22Rv1 (cell line): ENCODE data around the gene OS9.
A peak's percentile ranks its signal among the peaks of the same experiment; 100 is the strongest.

Source experiments
- H3K27ac ChIP-seq: fragments of 450-650 bp; 2 replicates; pipeline ENCODE4 v1.5.1; 2017
- CTCF ChIP-seq: fragments of 450-650 bp; IDR thresholded peaks from 2 replicates; pipeline ENCODE4 v1.5.1; 2017; ENCODE audit warnings: mild to moderate bottlenecking
- ZFX ChIP-seq: fragments of 450-650 bp; IDR thresholded peaks from 2 replicates; pipeline ENCODE4 v1.6.1; 2017; ENCODE audit warnings: antibody characterized with exemption, borderline replicate concordance

The OS9 gene

GRCh38 chr12:57741844-57742738 is 48.2 kb downstream of the OS9 start:
- TF ChIP-seq ZFX: no peak
- TF ChIP-seq CTCF: peak; percentile 38
- no peak overlapping the region for H3K27ac ChIP-seq

- TF ChIP-seq CTCF (no peak), ZFX (no peak)
- H3K27ac ChIP-seq: peak overlapping the region; percentile 87
Observed at GRCh38 chr12:57743769-57744168, 49.8 kb downstream of the OS9 start.

DNA sequence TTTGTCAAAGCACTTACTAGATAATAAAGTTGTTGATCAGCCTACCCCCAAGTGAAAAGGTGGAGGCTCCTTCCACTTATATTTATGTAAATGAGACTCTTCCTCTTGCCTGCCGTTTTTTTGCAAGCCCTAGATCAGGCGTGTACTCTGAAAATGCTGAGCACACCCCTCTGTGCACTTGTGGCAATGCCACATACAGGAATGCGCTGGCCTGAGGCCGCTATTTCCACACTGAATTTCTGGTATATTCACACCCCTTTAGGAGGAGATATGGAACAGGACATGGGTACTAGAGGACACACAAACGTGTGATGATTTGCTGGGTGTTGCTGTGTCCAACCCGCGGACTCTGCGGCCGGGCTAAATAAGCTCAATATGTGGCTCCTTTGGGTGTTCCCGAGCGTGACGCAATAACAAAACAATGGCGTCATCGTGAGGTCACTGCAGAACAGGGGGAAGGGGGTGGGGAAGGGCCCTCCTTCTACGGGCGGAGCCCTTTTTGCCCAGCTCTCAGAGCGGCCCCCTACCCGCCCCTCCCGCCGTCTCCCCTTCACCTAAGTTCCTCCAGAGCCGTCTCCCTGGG is 50.4 kb downstream of the OS9 start:
- peak overlapping the region; percentile 87 for H3K27ac ChIP-seq
- no peak for TF ChIP-seq CTCF
- no peak for TF ChIP-seq ZFX

GRCh38 chr12:57744777-57745484 is 51.0 kb downstream of the OS9 start, which contains the start of gene TSPAN31:
Gene TSPAN31 (plus strand): TSS chr12:57745039. CDS start chr12:57745155, 116 bp downstream.
- no peak for TF ChIP-seq ZFX
- TF ChIP-seq CTCF: no peak
- peak within 1 kb of the TSS; percentile 87 for H3K27ac ChIP-seq

DNA sequence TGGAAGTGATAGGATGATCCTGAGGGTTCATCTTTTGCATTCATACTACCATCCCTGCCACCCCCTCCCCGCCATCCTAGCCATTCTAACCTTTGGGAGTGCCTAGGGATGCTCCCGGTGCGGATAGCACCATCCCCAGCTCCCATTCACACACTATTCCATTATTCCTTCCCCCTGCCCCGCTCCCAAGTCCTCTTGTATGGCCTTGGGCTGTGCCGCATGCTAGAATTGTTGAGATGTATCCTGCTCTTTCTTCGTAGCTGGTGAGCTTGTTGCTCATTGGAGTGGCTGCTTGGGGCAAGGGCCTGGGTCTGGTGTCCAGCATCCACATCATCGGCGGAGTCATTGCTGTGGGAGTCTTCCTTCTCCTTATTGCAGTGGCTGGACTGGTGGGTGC is 51.6 kb downstream of the OS9 start:
- H3K27ac ChIP-seq: peak overlapping the region; percentile 87
- TF ChIP-seq CTCF (no peak), ZFX (no peak)

- peak overlapping the region; percentile 87 for H3K27ac ChIP-seq
- TF ChIP-seq ZFX (no peak), CTCF (no peak)
Observed at GRCh38 chr12:57746025-57746424, 52.1 kb downstream of the OS9 start.

GRCh38 chr12:57749061-57749460 is 55.1 kb downstream of the OS9 start:
- TF ChIP-seq CTCF: no peak
- no peak for TF ChIP-seq ZFX
- peak overlapping the region; percentile 87 for H3K27ac ChIP-seq
